ENCODE results near the gene VSIG10L. TPM values are rescaled to one million over a fixed set of nuclear protein-coding genes. Genes with fewer than 3 reads are reported as not detected.

Gene VSIG10L
- total RNA-seq, 1 experiment from 2014 or later: 3.0 TPM

- peaks cover 4% of the 10 kb centered on the region for H3K36me3 Mint-ChIP-seq (ENCODE audit: insufficient read depth, unreplicated experiment)
- intact Hi-C loops (cut with micrococcal nuclease; ENCODE audit: unreplicated experiment): no loop called here
These were observed 10.2 kb downstream of the VSIG10L start for GRCh38 chr19:51331716-51332115.

DNA sequence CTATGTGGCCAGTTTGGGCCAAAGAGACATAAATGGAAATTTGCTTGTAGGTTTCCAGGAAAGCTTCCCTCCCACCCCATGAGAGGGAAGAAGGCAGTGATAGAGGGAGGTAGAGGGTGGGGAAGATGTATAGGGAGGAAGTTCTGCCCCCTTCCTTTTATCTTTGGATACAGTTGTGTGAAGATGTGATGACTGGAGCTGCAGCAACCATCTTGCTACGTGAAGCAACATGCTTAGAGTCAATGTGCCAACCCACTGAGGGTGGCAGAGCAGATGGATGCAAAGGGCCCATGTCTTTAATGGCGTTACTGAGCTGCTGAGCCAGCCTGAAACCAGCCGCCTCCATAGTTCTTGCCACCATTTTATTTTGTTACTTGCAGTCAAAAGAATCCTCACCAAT, 10.7 kb downstream of the VSIG10L start:
- peaks cover 23% of the 10 kb centered on the region for H3K27me3 Mint-ChIP-seq (ENCODE audit: unreplicated experiment)
- H3K9me3 Mint-ChIP-seq (ENCODE audit: low read depth, unreplicated experiment): peaks cover 6% of the 10 kb centered on the region
- H3K4me1 Mint-ChIP-seq (ENCODE audit: low read depth, unreplicated experiment): peaks cover 8% of the 10 kb centered on the region
- H3K36me3 Mint-ChIP-seq (ENCODE audit: insufficient read depth, unreplicated experiment): peaks cover 4% of the 10 kb centered on the region
- no peak overlapping the region for H3K27ac Mint-ChIP-seq (ENCODE audit: unreplicated experiment)
- intact Hi-C loops (cut with micrococcal nuclease; ENCODE audit: unreplicated experiment): no loop called here
- H3K4me3 Mint-ChIP-seq (ENCODE audit: low read depth, unreplicated experiment): no peak overlapping the region
- BruUV-seq (replicated peaks): no TSS peak
- DNase-seq: no peak
- no peak for TF ChIP-seq CTCF (IDR thresholded peaks at IDR 0.05; ENCODE audit: unreplicated experiment)
- CTCF ChIA-PET: no interaction called here

More at GRCh38 chr19:51331716-51332115, 10.2 kb downstream of the VSIG10L start:
- Mint-ChIP-seq H3K27ac (ENCODE audit: unreplicated experiment) (no peak overlapping the region), H3K9me3 (ENCODE audit: low read depth, unreplicated experiment) (peaks cover 6% of the 10 kb centered on the region), H3K4me1 (ENCODE audit: low read depth, unreplicated experiment) (peaks cover 8% of the 10 kb centered on the region), H3K27me3 (ENCODE audit: unreplicated experiment) (peaks cover 18% of the 10 kb centered on the region), H3K4me3 (ENCODE audit: low read depth, unreplicated experiment) (no peak overlapping the region)
- CTCF ChIA-PET: no interaction called here
- no peak for TF ChIP-seq CTCF (IDR thresholded peaks at IDR 0.05; ENCODE audit: unreplicated experiment)
- BruUV-seq (replicated peaks): no TSS peak
- no peak for DNase-seq

DNA sequence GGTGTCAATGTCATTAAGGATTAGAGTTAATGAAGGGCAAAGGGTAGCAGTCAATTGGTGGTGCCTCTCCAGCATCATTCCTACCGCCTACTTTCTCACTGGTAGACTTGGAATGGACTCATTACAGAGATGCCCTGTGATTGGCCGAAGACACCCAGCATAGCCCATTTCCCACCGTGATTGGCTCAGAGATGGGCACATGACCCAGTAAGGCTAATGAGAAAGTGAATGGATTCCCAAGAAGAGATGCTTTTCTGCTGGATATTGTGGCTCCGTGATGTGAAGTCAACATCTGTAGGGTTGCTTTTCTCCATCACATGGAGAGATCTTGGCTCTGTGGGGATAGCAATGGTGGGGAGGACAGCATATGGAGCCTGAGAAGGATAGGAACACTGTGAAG, 11.6 kb downstream of the VSIG10L start:
- Mint-ChIP-seq H3K4me3 (ENCODE audit: low read depth, unreplicated experiment) (no peak overlapping the region), H3K27ac (ENCODE audit: unreplicated experiment) (no peak overlapping the region), H3K9me3 (ENCODE audit: low read depth, unreplicated experiment) (peaks cover 6% of the 10 kb centered on the region), H3K4me1 (ENCODE audit: low read depth, unreplicated experiment) (peaks cover 8% of the 10 kb centered on the region), H3K36me3 (ENCODE audit: insufficient read depth, unreplicated experiment) (peaks cover 4% of the 10 kb centered on the region), H3K27me3 (ENCODE audit: unreplicated experiment) (peaks cover 32% of the 10 kb centered on the region)
- DNase-seq: no peak
- no peak for TF ChIP-seq CTCF (IDR thresholded peaks at IDR 0.05; ENCODE audit: unreplicated experiment)
- CTCF ChIA-PET: no interaction called here
- BruUV-seq (replicated peaks): no TSS peak
- intact Hi-C loops (cut with micrococcal nuclease; ENCODE audit: unreplicated experiment): no loop called here

DNA sequence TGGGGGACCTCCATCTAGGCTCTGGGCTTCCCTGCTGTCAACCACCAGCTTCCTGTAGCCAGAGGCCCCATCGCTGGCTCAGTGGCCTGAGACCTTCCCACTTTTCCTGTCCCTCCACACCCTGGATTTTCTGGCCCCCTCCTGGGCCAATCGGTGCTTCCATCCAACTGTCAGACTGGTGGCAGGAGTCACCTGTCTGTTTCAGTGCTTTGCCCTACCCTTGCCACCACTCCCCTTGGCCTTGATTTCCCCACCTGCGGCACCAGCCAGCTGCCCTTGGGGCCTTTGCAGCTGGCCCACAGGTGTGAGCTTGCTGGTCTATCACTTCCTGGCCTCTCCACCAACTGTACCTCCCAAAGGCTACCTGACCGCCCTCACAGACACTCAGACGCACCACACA, 12.5 kb downstream of the VSIG10L start:
- no peak for TF ChIP-seq CTCF (IDR thresholded peaks at IDR 0.05; ENCODE audit: unreplicated experiment)
- H3K9me3 Mint-ChIP-seq (ENCODE audit: low read depth, unreplicated experiment): peaks cover 6% of the 10 kb centered on the region
- intact Hi-C loops (cut with micrococcal nuclease; ENCODE audit: unreplicated experiment): no loop called here
- peaks cover 4% of the 10 kb centered on the region for H3K36me3 Mint-ChIP-seq (ENCODE audit: insufficient read depth, unreplicated experiment)
- H3K4me1 Mint-ChIP-seq (ENCODE audit: low read depth, unreplicated experiment): peaks cover 8% of the 10 kb centered on the region
- H3K27ac Mint-ChIP-seq (ENCODE audit: unreplicated experiment): no peak overlapping the region
- H3K4me3 Mint-ChIP-seq (ENCODE audit: low read depth, unreplicated experiment): no peak overlapping the region
- no TSS peak for BruUV-seq (replicated peaks)
- H3K27me3 Mint-ChIP-seq (ENCODE audit: unreplicated experiment): peaks cover 41% of the 10 kb centered on the region
- DNase-seq: no peak
- CTCF ChIA-PET: no interaction called here

All from Calu3 (cell line).